Naive thymus-derived CD4-positive, alpha-beta T cell (primary cell): ENCODE results near the gene EZR. TPM values are rescaled to one million over a fixed set of nuclear protein-coding genes. Genes with fewer than 3 reads are reported as not detected.
A peak's percentile ranks its signal among the peaks of the same experiment; 100 is the strongest.

Experiments used
- ATAC-seq: fragments of 150-1000 bp; cut with Tn5 transposase; 2 replicates; pipeline ENCODE4 v1.10.0; 2021; ENCODE audit warnings: mild to moderate bottlenecking, moderate library complexity
- CTCF ChIA-PET: fragments of 350-600 bp; sonication (Branson Sonifier 250); formaldehyde crosslinking; loops from one replicate; lab custom pipeline; 2021; ENCODE audit warnings: antibody characterized with exemption; lab: Charles Lee
- POLR2A ChIA-PET: fragments of 350-600 bp; sonication (Branson Sonifier 250); formaldehyde crosslinking; loops from one replicate; lab custom pipeline; 2021; ENCODE audit warnings: antibody characterized with exemption, inconsistent platforms; lab: Charles Lee
- DNase-seq, 9 donors: peaks; one replicate each; pipeline versions ENCODE4 v3.0.0 to v3.0.0-alpha.2; 2020 to 2022; ENCODE audit warnings: mixed read lengths in 1 of 9
- H3K27ac ChIP-seq: one replicate; pipeline ENCODE4 v1.7.0; 2013; ENCODE audit warnings: mild to moderate bottlenecking, low read depth, low read length, moderate library complexity
- H3K27me3 ChIP-seq, 2 donors: one replicate each; pipeline ENCODE4 v1.7.0; 2013; ENCODE audit warnings: low read length in 2 of 2, mild to moderate bottlenecking in 2 of 2, moderate library complexity in 2 of 2; ENCODE audit not compliant: control insufficient read depth in 2 of 2, insufficient read depth in 2 of 2
- H3K36me3 ChIP-seq, 3 experiments: 1 replicate in 2 of 3; 2 replicates in 1 of 3; pipeline ENCODE4 v1.7.0; 2013; ENCODE audit warnings: low read length in 3 of 3, mild to moderate bottlenecking in 3 of 3, moderate library complexity in 1 of 3; ENCODE audit not compliant: insufficient read depth in 3 of 3, control insufficient read depth in 2 of 3
- H3K4me1 ChIP-seq, 2 donors: one replicate each; pipeline ENCODE4 v1.7.0; 2013; ENCODE audit warnings: low read length in 2 of 2, mild to moderate bottlenecking in 2 of 2, moderate library complexity in 1 of 2; ENCODE audit not compliant: control insufficient read depth in 2 of 2, insufficient read depth in 2 of 2
- H3K4me3 ChIP-seq: 2 replicates; pipeline ENCODE4 v1.7.0; 2013; ENCODE audit warnings: mild to moderate bottlenecking, low read length
- H3K9me3 ChIP-seq, 3 experiments: 1 replicate in 2 of 3; 2 replicates in 1 of 3; pipeline ENCODE4 v1.7.0; 2013; ENCODE audit warnings: low read length in 3 of 3; ENCODE audit not compliant: control insufficient read depth in 2 of 3
- H3K27ac Mint-ChIP-seq, 9 donors: one replicate each; pipeline ENCODE4 v1.8.0; 2020 to 2022; ENCODE audit warnings: mixed read lengths in 9 of 9, mild to moderate bottlenecking in 8 of 9, moderate library complexity in 5 of 9, inconsistent platforms in 2 of 9
- H3K27me3 Mint-ChIP-seq, 5 donors: one replicate each; pipeline ENCODE4 v1.8.0; 2021 to 2022; ENCODE audit warnings: mixed read lengths in 5 of 5, mild to moderate bottlenecking in 1 of 5
- H3K36me3 Mint-ChIP-seq, 5 donors: one replicate each; pipeline ENCODE4 v1.8.0; 2020 to 2022; ENCODE audit warnings: mixed read lengths in 5 of 5, mild to moderate bottlenecking in 3 of 5, inconsistent platforms in 1 of 5
- H3K4me1 Mint-ChIP-seq, 7 donors: one replicate each; pipeline ENCODE4 v1.8.0; 2020 to 2022; ENCODE audit warnings: mixed read lengths in 7 of 7, mild to moderate bottlenecking in 3 of 7, inconsistent platforms in 1 of 7
- H3K4me3 Mint-ChIP-seq, 10 donors: one replicate each; pipeline ENCODE4 v1.8.0; 2020 to 2022; ENCODE audit warnings: mild to moderate bottlenecking in 10 of 10, mixed read lengths in 10 of 10, moderate library complexity in 6 of 10, inconsistent platforms in 2 of 10
- H3K9me3 Mint-ChIP-seq, 11 donors: one replicate each; pipeline ENCODE4 v1.8.0; 2020 to 2022; ENCODE audit warnings: mixed read lengths in 11 of 11, mild to moderate bottlenecking in 4 of 11, inconsistent platforms in 1 of 11, moderate library complexity in 1 of 11
- intact Hi-C, 2 donors: fragments of 100-400 bp; cut with micrococcal nuclease; formaldehyde crosslinking; loops; one replicate each; pipeline ENCODE4 v1.15.1; 2023
- polyA plus RNA-seq, 2 donors: library from polyadenylated mRNA; unstranded; fragments of 300-500 nt; fragmentation: Illumina TruSeq; gene quantifications; one replicate each; pipeline ENCODE4 v1.2.3, GENCODE V29; 2021
- total RNA-seq, 6 experiments: library from RNA in 5 of 6; stranded (reverse) in 5 of 6; gene quantifications; 1 replicate in 5 of 6; 2 replicates in 1 of 6; pipeline ENCODE4 v1.2.3 and lab custom pipeline; 2021 to 2026

Gene EZR
- total and polyA plus RNA-seq, 7 experiments from 2014 or later = 115 to 201 (median 140) TPM

GRCh38 chr6:158861686-158862381, 42.7 kb upstream of the EZR start:
- ChIA-PET CTCF (no interaction called here), POLR2A (interaction anchor here (0.5 to 1.1 kb wide), 4 partner anchors 11 to 110 kb away, joined by 3 read pairs; no protein-coding TSS in a partner anchor)
- no peak for ATAC-seq

GRCh38 chr6:158860279-158860865, 41.2 kb upstream of the EZR start:
- Mint-ChIP-seq H3K4me3 (no peak overlapping the region), H3K36me3 (peaks cover 0 to 2% (median 0%) of the 10 kb centered on the region in 5 donors), H3K4me1 (peaks cover 8 to 21% (median 15%) of the 10 kb centered on the region in 7 donors), H3K9me3 (no peaks in the 10 kb centered on the region), H3K27ac (peak overlapping the region in 1 of 9 donors; percentile 28), H3K27me3 (peaks cover 0 to 8% (median 0%) of the 10 kb centered on the region in 5 donors)
- CTCF ChIA-PET = no interaction called here
- ATAC-seq = no peak
- no peaks in the 10 kb centered on the region for H3K36me3 ChIP-seq
- intact Hi-C loops = no loop called here
- H3K4me3 ChIP-seq = no peak overlapping the region
- H3K9me3 ChIP-seq = no peaks in the 10 kb centered on the region
- no peaks in the 10 kb centered on the region for H3K27me3 ChIP-seq
- peaks cover 4 to 5% of the 10 kb centered on the region in 2 donors for H3K4me1 ChIP-seq
- POLR2A ChIA-PET = interaction anchor here (3.9 kb wide), 1 partner anchor 9 kb away, joined by 19 read pairs; no protein-coding TSS in a partner anchor
- DNase-seq = no peak
- no peak overlapping the region for H3K27ac ChIP-seq

More at GRCh38 chr6:158861686-158862381, 42.7 kb upstream of the EZR start:
- no peaks in the 10 kb centered on the region for H3K27me3 ChIP-seq
- no peaks in the 10 kb centered on the region for H3K4me1 ChIP-seq
- H3K9me3 ChIP-seq = no peaks in the 10 kb centered on the region
- no peak for DNase-seq
- peaks cover 0 to 1% (median 0%) of the 10 kb centered on the region in 5 donors for H3K36me3 Mint-ChIP-seq
- H3K36me3 ChIP-seq = no peaks in the 10 kb centered on the region
- no peak overlapping the region for H3K4me3 ChIP-seq
- H3K27me3 Mint-ChIP-seq = peaks cover 0 to 8% (median 0%) of the 10 kb centered on the region in 5 donors
- H3K4me3 Mint-ChIP-seq = no peak overlapping the region
- peak overlapping the region in 1 of 9 donors; percentile 0 for H3K27ac Mint-ChIP-seq
- intact Hi-C loops = no loop called here
- H3K9me3 Mint-ChIP-seq = no peaks in the 10 kb centered on the region
- no peak overlapping the region for H3K27ac ChIP-seq
- H3K4me1 Mint-ChIP-seq = peaks cover 3 to 12% (median 9%) of the 10 kb centered on the region in 7 donors

GRCh38 chr6:158856261-158856660, 37.1 kb upstream of the EZR start:
- Histone ChIP-seq H3K9me3 (no peaks in the 10 kb centered on the region), H3K27me3 (no peaks in the 10 kb centered on the region), H3K4me3 (no peak overlapping the region), H3K27ac (no peak overlapping the region), H3K36me3 (no peaks in the 10 kb centered on the region), H3K4me1 (peaks cover 35 to 36% of the 10 kb centered on the region in 2 donors)
- intact Hi-C loops = loop anchor here (10.0 kb wide), 1 partner anchor 1091 kb away; no protein-coding TSS in a partner anchor
- ChIA-PET CTCF (no interaction called here), POLR2A (interaction anchor here (0.6 to 7.1 kb wide), 2 partner anchors 11 to 50 kb away, joined by 4 to 219 read pairs; no protein-coding TSS in a partner anchor)
- Mint-ChIP-seq H3K9me3 (no peaks in the 10 kb centered on the region), H3K4me1 (peaks cover 14 to 24% (median 16%) of the 10 kb centered on the region in 7 donors), H3K36me3 (peaks cover 0 to 2% (median 0%) of the 10 kb centered on the region in 5 donors), H3K27ac (peak overlapping the region in 5 of 9 donors; percentile 43 to 86 (median 77)), H3K4me3 (no peak overlapping the region), H3K27me3 (no peaks in the 10 kb centered on the region)
- DNase-seq (no peak), ATAC-seq (no peak)

- Mint-ChIP-seq H3K4me3 (peak overlapping the region in 2 of 10 donors; percentile 31 to 66), H3K27me3 (no peaks in the 10 kb centered on the region), H3K9me3 (no peaks in the 10 kb centered on the region), H3K4me1 (peaks cover 16 to 37% (median 28%) of the 10 kb centered on the region in 7 donors), H3K36me3 (peaks cover 0 to 1% (median 0%) of the 10 kb centered on the region in 5 donors), H3K27ac (no peak overlapping the region)
- Histone ChIP-seq H3K27ac (peak overlapping the region; percentile 83), H3K4me3 (peak overlapping the region; percentile 46), H3K9me3 (no peaks in the 10 kb centered on the region), H3K27me3 (no peaks in the 10 kb centered on the region), H3K4me1 (peaks cover 47 to 52% of the 10 kb centered on the region in 2 donors), H3K36me3 (no peaks in the 10 kb centered on the region)
- DNase-seq (peak in 7 of 9 donors; percentile 37 to 62 (median 56)), ATAC-seq (peak; percentile 19)
- ChIA-PET POLR2A (interaction anchor here (0.6 to 7.1 kb wide), 25 partner anchors 9 to 253 kb away, joined by 3 to 219 read pairs (median 5); partner anchors contain the start of genes EZR and TAGAP), CTCF (interaction anchor here (0.8 to 1.5 kb wide), 7 partner anchors 9 to 203 kb away, joined by 3 to 9 read pairs (median 3); no protein-coding TSS in a partner anchor)
- intact Hi-C loops = loop anchor here (5.0 to 10.0 kb wide), 2 partner anchors 188 to 1090 kb away; partner anchors contain the start of gene TAGAP (in 1 of the 2)
These were observed 35.3 kb upstream of the EZR start for GRCh38 chr6:158854214-158855101.

GRCh38 chr6:158853880-158854213, 34.7 kb upstream of the EZR start:
- Mint-ChIP-seq H3K36me3 (peaks cover 0 to 1% (median 0%) of the 10 kb centered on the region in 5 donors), H3K27ac (no peak overlapping the region), H3K4me3 (no peak overlapping the region), H3K27me3 (no peaks in the 10 kb centered on the region), H3K4me1 (peaks cover 16 to 42% (median 35%) of the 10 kb centered on the region in 7 donors), H3K9me3 (no peaks in the 10 kb centered on the region)
- Histone ChIP-seq H3K4me1 (peaks cover 47 to 55% of the 10 kb centered on the region in 2 donors), H3K4me3 (peak overlapping the region; percentile 46), H3K27ac (peak overlapping the region; percentile 83), H3K36me3 (no peaks in the 10 kb centered on the region), H3K9me3 (no peaks in the 10 kb centered on the region), H3K27me3 (no peaks in the 10 kb centered on the region)
- ChIA-PET POLR2A (interaction anchor here (0.6 to 7.1 kb wide), 27 partner anchors 9 to 254 kb away, joined by 3 to 219 read pairs (median 5); partner anchors contain the start of genes EZR and TAGAP), CTCF (interaction anchor here (0.9 to 1.5 kb wide), 7 partner anchors 10 to 203 kb away, joined by 3 to 9 read pairs (median 4); no protein-coding TSS in a partner anchor)
- no peak for ATAC-seq
- intact Hi-C loops = loop anchor here (1.0 to 10.0 kb wide), 10 partner anchors 15 to 1089 kb away; partner anchors contain the start of genes EZR (in 1 of the 2), SOD2 (in 1 of the 2) and TAGAP (in 1 of the 2)
- DNase-seq = peak in 1 of 9 donors; percentile 6
